ENCODE measurements around the gene AATK. TPM values are rescaled to one million over a fixed set of nuclear protein-coding genes. Genes with fewer than 3 reads are reported as not detected.
A peak's percentile ranks its signal among the peaks of the same experiment; 100 is the strongest.

The AATK gene
- total and polyA plus RNA-seq, 2 of the 13 experiments (the other 11 are each of a cell fraction or from before 2014, with no cell fraction given) = 2.9 to 8.4 TPM

- TF ChIP-seq ZBTB25 (CRISPR knock-in tag; IDR thresholded peaks at IDR 0.05) = peak; percentile 71; the same call in 1 of the 2 replicates
- TF ChIP-seq ZNF317 (CRISPR knock-in tag; IDR thresholded peaks at IDR 0.05) = peak; percentile 94
- no peak for TF ChIP-seq ZNF496 (CRISPR knock-in tag; IDR thresholded peaks at IDR 0.05; ENCODE audit: insufficient replicate concordance)
- TF ChIP-seq BRD4 (CRISPR knock-in tag; IDR thresholded peaks at IDR 0.05) = peak; percentile 69; the same call in 1 of the 2 replicates
- TF ChIP-seq ZNF709 (CRISPR knock-in tag; IDR thresholded peaks at IDR 0.05) = peak; percentile 98
- TF ChIP-seq GATA4 (IDR thresholded peaks at IDR 0.05; ENCODE audit: borderline replicate concordance, low read depth) = 0 out of 2 replicates have a peak, but pooled peaks have one; percentile 48
- TF ChIP-seq ESRRA (CRISPR knock-in tag; IDR thresholded peaks at IDR 0.05; ENCODE audit: low read depth) = peak; percentile 68; the same call in 1 of the 2 replicates
- TF ChIP-seq GFI1 (CRISPR knock-in tag; IDR thresholded peaks at IDR 0.05; ENCODE audit: borderline replicate concordance) = no peak; the same call in 1 of the 2 replicates
- peak; percentile 89 for TF ChIP-seq ISL2 (CRISPR knock-in tag; IDR thresholded peaks at IDR 0.05)
- TF ChIP-seq GABPB1 (CRISPR knock-in tag; IDR thresholded peaks at IDR 0.05) = peak; percentile 92
- TF ChIP-seq ZNF747 (CRISPR knock-in tag; IDR thresholded peaks at IDR 0.05; ENCODE audit: borderline replicate concordance) = peak; percentile 96; the same call in 1 of the 2 replicates
- 0 out of 2 replicates have a peak, but pooled peaks have one; percentile 4 for TF ChIP-seq ZNF713 (CRISPR knock-in tag; IDR thresholded peaks at IDR 0.05)
- no peak for TF ChIP-seq ATF7 (IDR thresholded peaks at IDR 0.05)
- peak; percentile 55; the same call in 1 of the 2 replicates for TF ChIP-seq ATF7 (CRISPR knock-in tag; IDR thresholded peaks at IDR 0.05)
- peak; percentile 95 for TF ChIP-seq HNF1B (CRISPR knock-in tag; IDR thresholded peaks at IDR 0.05)
- TF ChIP-seq ZBTB33 (CRISPR knock-in tag; IDR thresholded peaks at IDR 0.05) = peak; percentile 97
- peak; percentile 95 for TF ChIP-seq SNAPC4 (CRISPR knock-in tag; IDR thresholded peaks at IDR 0.05)
- TF ChIP-seq ZSCAN29 (CRISPR knock-in tag; conservative IDR thresholded peaks at IDR 0.05) = 0 out of 2 replicates have a peak, but pooled peaks have one; percentile 66
- TF ChIP-seq ZNF724P (CRISPR knock-in tag; IDR thresholded peaks at IDR 0.05; ENCODE audit: borderline replicate concordance) = 0 out of 2 replicates have a peak, but pooled peaks have one; percentile 76
- 0 out of 2 replicates have a peak, but pooled peaks have one; percentile 71 for TF ChIP-seq ZNF773 (CRISPR knock-in tag; IDR thresholded peaks at IDR 0.05; ENCODE audit: borderline replicate concordance)
These were observed 82.8 kb downstream of the AATK start (continued) for GRCh38 chr17:81083125-81083765.

Measured in HepG2 (cell line).